Measurements from ENCODE around the gene TSFM.

Gene TSFM

GRCh38 chr12:57803319-57803893, 20.8 kb downstream of the TSFM start:
- DNase-seq (ENCODE audit: low spot score), result peak; percentile 54
- in situ Hi-C loops (cut with MboI; ENCODE audit: low sequenced_read_pairs, unreplicated experiment), result no loop called here
- TF ChIP-seq, protein P1, sequence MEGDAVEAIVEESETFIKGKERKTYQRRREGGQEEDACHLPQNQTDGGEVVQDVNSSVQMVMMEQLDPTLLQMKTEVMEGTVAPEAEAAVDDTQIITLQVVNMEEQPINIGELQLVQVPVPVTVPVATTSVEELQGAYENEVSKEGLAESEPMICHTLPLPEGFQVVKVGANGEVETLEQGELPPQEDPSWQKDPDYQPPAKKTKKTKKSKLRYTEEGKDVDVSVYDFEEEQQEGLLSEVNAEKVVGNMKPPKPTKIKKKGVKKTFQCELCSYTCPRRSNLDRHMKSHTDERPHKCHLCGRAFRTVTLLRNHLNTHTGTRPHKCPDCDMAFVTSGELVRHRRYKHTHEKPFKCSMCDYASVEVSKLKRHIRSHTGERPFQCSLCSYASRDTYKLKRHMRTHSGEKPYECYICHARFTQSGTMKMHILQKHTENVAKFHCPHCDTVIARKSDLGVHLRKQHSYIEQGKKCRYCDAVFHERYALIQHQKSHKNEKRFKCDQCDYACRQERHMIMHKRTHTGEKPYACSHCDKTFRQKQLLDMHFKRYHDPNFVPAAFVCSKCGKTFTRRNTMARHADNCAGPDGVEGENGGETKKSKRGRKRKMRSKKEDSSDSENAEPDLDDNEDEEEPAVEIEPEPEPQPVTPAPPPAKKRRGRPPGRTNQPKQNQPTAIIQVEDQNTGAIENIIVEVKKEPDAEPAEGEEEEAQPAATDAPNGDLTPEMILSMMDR (IDR thresholded peaks at IDR 0.05; ENCODE audit: borderline replicate concordance, control extremely low read depth, extremely low read depth, insufficient read depth, missing control alignments), result peak; percentile 61

DNA sequence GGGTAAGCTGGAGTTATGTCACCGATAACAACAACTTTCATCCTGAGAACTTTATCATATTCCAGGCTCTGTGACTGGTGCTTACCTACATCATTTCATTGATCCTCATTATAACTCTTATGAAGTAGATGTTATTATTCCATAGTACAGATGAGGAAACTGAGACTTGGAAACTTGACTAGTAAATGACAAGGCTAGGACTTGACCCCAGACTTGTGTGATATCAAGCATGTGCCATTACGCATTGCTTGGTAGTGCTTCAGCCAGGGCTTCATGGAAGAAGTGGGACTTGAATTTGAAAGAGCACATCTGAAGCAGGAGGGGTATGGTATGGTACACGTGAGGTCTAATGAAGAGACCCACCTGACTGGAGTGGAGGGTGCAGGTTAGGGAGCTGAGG, 24.1 kb downstream of the TSFM start:
- DNase-seq (ENCODE audit: low spot score), result no peak
- in situ Hi-C loops (cut with MboI; ENCODE audit: low sequenced_read_pairs, unreplicated experiment), result no loop called here
- TF ChIP-seq, protein P1 (IDR thresholded peaks at IDR 0.05; ENCODE audit: borderline replicate concordance, control extremely low read depth, extremely low read depth, insufficient read depth, missing control alignments), result no peak

GRCh38 chr12:57807285-57807684, 24.7 kb downstream of the TSFM start:
- no peak for DNase-seq (ENCODE audit: low spot score)
- TF ChIP-seq, protein P1 (IDR thresholded peaks at IDR 0.05; ENCODE audit: borderline replicate concordance, control extremely low read depth, extremely low read depth, insufficient read depth, missing control alignments), result no peak
- in situ Hi-C loops (cut with MboI; ENCODE audit: low sequenced_read_pairs, unreplicated experiment), result no loop called here

DNA sequence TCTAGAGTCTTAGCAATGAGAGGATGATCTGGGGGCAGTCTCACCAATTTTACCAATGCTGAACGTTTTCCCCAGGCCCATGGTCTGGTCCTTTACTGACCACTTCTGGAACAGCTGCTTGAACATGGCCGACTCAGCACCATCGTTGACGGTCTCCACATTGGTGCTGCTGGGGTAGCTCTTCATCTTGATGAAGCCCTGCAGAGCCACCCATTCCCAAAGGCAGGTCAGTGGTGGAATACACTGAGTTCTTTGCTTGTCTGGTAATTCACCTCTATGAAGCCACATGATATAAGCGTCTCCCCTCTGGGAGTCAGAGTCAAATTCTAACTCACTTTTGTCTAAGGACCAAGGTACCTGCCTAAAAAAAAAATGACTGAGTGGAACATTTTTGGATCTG, 25.8 kb downstream of the TSFM start:
- DNase-seq (ENCODE audit: low spot score), result no peak
- TF ChIP-seq, protein P1 (IDR thresholded peaks at IDR 0.05; ENCODE audit: borderline replicate concordance, control extremely low read depth, extremely low read depth, insufficient read depth, missing control alignments), result no peak
- in situ Hi-C loops (cut with MboI; ENCODE audit: low sequenced_read_pairs, unreplicated experiment), result no loop called here

GRCh38 chr12:57809425-57809824, 26.8 kb downstream of the TSFM start:
- DNase-seq (ENCODE audit: low spot score), result no peak
- TF ChIP-seq, protein P1 (IDR thresholded peaks at IDR 0.05; ENCODE audit: borderline replicate concordance, control extremely low read depth, extremely low read depth, insufficient read depth, missing control alignments), result no peak
- in situ Hi-C loops (cut with MboI; ENCODE audit: low sequenced_read_pairs, unreplicated experiment), result no loop called here

- in situ Hi-C loops (cut with MboI; ENCODE audit: low sequenced_read_pairs, unreplicated experiment), result no loop called here
- TF ChIP-seq, protein P1 (IDR thresholded peaks at IDR 0.05; ENCODE audit: borderline replicate concordance, control extremely low read depth, extremely low read depth, insufficient read depth, missing control alignments), result no peak
- DNase-seq (ENCODE audit: low spot score), result no peak
Measured at GRCh38 chr12:57810450-57810849, 27.9 kb downstream of the TSFM start.

Measured in GM13976 (cell line).